ENCODE results near the gene GFPT2. TPM values are rescaled to one million over a fixed set of nuclear protein-coding genes. Genes with fewer than 3 reads are reported as not detected.
A peak's percentile ranks its signal among the peaks of the same experiment; 100 is the strongest.

The GFPT2 gene
- total RNA-seq, 2 donors from 2014 or later, result 27.3 to 44.5 TPM

DNA sequence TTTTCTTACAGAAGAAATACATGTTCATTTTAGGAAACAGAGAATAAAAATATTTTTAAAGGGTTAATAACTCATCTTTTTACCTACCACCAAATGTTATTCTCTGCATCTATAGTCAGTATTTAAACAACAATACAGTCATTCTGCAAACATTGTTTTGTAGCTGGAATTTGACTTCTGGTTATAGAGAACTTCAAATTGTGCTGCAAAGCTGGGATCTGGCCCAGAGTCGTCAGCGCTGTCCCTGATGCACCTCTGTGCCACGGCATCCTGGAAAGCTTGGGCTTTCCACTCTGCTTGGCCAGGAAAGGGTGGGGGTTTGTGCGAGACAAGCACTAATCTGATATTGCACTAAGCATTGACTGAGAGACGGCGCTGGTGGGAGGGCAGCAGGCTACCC lies 5.0 kb upstream of the GFPT2 start:
- no peak for ATAC-seq
- DNase-seq, result no peak
- intact Hi-C loops (cut with DNase I), result no loop called here

DNA sequence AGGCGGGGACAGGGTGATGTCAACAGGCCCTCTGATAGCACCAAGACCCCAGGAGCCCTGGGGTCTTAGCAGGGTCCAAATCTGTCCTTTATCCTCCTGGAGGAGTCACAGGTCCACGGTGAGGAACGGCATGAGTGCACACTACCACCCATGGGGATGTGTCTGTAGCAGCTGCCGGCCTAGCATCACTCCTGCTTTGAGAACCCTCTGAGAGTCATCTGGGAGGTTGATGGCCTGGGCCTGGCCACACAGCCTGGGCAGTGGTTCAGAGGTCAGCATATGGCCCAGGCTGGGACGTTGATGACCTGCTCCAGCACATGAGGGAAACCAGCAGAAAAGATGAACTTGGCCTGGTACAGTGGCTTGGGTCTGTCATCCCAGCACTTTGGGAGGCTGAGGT lies 1.8 kb upstream of the GFPT2 start:
- no peak for ATAC-seq
- no peak for DNase-seq
- intact Hi-C loops (cut with DNase I), result no loop called here

DNA sequence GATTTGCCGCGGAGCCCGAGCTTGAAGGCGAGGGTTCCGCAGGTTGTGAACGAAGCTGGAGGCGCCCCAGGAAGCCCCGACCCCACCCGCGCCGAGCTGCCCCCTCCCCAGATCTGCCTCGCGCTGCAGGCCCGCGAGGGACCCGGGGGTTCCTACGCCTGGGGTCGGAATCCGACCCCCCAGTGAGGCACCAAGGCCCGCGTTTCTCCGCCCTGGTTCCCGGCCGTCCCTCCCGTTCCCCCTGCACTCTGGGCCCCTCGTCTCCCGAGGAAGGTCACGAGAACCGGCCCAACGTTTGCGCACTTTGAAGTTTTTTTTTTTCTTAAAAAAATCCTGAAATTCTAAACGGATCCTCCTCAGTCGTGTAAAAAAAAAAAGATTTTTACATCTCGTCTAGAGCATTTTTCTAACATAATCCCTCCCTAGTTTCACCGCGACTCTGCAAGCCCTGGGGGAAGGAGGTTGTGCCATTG lies 880 bp upstream of the GFPT2 start:
- ATAC-seq (no peak), DNase-seq (no peak)
- intact Hi-C loops (cut with DNase I), result no loop called here

DNA sequence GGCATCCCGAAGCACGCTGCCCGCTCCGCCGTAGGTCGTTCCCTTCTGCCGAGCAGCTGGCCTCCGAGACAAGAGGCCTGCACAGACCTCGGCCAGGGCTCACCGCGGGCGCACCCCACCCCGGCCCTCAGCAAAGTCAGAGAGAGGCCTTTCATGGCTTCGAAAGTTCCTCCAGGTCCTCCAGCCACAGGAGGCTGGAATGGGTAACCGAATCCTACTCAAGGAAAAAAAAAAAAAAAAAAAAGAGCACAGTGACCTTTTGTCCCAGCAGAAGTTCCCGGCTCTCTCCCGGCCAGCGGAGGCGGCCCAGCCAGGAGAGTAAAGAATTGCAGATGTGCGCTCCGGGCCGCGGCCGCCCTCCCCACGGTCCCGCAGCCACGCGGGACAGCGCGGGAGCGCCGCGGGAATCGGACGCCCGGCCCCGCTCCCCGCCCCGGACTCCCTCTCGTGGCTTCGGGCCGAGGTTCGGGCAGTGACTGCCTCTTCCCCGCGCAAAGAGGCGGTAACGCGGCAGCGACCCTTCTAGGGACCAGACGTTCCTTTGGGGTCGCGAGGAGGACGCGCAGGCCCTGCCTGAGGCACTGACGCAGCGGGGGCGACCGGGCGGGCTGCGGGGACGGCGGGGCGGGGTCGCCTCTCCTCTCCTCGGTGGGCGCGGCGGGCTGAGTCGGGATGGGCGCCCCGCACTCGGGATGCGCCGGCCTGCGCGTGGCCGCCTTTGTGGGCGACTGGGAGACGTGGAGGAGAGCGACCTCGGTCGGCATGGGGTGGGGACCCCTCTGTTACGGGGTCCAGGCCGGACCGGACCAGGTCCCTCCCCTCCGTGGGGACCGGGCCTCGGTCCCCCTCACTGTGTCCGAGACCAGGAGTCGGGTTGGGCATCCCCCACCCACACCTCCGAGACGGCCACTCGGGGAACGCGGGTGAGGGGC lies 754 bp downstream of the GFPT2 start:
- ATAC-seq, result peak; percentile 12 to 31
- DNase-seq, result no peak
- intact Hi-C loops (cut with DNase I), result no loop called here

DNA sequence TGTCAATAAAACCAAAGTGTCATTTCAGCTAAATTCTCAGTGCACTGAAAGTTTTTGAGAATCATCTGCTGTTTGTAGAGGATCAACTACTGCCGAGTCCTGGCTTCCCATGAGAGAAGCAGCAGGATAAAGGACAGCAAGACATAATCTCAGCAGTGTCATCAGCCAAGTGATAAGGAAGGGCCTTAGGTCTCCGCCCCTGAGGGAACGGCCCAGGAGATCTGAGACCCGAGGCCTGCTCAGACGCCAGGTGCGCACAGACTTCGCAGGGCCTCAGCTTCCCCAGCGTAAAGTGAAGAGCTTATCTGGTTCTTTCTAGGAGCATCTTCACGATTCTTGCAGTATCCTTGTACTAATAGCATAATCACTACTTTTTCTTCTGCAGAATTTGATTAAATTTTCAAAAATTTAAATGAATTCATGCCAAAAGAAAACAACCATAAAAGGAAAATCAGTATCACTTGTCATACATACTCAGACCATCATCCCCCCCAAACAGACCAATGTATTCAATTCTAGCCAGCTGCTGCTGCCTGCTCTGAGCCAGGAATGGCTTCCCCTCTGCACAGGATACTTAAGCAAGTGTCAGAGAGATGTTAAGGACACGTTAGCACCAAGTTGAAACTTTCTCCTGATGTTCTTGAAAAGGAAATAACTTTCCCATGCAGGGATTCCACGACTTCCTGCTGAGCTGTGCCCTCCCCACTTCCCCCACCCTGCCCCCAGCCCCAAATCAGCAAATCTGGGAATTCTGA lies 2.2 kb downstream of the GFPT2 start:
- ATAC-seq, result no peak
- no peak for DNase-seq
- intact Hi-C loops (cut with DNase I), result no loop called here

DNA sequence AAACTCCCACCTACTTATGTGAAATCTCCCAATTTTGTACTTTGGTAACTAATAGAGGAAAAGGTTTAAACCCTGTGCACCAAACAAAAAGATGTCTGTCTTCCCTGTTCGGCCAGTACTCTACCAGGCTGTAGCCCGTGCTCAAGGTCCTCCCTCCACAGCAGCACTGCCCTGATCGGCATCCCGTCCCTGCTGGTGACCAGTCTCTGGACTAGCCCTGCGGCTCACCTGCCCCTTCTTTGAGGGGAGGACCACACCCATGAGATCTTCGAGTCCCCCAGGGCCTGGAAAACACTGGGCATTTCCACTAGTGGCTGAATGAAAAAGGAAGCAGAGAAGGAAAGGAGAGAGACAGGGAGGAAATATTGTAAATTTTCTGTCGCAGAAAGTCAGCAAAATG lies 2.8 kb downstream of the GFPT2 start:
- intact Hi-C loops (cut with DNase I), result no loop called here
- DNase-seq, result no peak
- no peak for ATAC-seq

DNA sequence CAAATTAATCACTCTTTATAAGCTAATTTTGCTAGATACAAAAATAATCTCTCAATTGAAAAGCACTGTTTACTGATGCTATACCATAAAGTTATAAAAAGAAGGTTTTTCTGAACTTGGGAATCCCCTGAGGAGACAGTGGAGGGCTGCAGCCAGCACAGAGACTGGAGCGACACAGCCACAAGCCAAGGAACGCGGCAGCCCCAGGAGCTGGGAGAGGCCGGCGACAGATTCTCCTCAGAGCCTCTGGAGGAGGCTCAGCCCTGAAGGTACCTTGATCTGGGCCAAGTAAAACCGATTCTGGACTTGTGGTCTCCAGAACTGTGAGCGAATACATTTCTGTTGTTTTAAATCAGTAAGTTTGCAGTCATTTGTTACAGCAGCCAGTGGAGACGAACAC lies 3.7 kb downstream of the GFPT2 start:
- ATAC-seq, result no peak
- DNase-seq, result no peak
- intact Hi-C loops (cut with DNase I), result no loop called here

DNA sequence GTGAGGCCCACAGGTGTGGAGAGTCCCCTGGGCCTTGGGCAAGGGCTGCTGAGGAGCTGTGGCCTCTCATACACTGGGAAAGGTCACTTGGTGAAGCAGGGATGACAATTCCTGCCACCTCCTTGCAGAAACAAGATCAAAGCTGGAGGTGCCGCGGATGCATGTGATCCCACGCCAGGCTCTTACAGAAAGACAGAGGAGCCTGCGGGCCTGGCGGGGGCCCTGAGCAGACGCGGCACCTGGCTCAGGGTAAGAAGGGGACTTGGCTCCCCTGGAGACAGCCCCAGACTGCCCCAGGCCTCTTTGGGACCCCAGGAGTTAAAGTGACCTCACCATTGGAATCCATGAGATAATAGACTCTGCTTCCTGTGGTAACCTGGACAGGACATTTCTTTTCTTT lies 4.8 kb downstream of the GFPT2 start:
- intact Hi-C loops (cut with DNase I), result no loop called here
- DNase-seq, result no peak
- ATAC-seq, result no peak

DNA sequence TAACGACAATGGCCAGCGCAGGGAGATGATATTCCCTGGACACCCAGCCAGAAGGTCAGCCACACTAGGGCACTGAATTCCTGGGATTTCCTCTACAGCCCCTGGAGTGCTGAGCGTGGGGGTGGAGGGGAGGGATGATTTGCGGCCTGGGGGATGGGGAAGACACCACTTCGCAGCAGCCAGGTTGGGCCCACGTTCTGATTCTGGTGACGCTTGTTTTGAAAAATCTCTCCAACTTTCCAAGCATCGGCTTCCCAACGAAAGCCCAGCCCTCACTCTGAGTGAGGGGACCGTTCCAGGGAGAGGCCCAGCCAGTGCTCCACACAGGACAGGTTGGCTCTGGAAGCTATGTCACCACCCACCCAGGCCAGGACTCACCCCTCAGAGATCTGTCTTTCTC lies 5.4 kb downstream of the GFPT2 start:
- ATAC-seq, result no peak
- intact Hi-C loops (cut with DNase I), result no loop called here
- no peak for DNase-seq

DNA sequence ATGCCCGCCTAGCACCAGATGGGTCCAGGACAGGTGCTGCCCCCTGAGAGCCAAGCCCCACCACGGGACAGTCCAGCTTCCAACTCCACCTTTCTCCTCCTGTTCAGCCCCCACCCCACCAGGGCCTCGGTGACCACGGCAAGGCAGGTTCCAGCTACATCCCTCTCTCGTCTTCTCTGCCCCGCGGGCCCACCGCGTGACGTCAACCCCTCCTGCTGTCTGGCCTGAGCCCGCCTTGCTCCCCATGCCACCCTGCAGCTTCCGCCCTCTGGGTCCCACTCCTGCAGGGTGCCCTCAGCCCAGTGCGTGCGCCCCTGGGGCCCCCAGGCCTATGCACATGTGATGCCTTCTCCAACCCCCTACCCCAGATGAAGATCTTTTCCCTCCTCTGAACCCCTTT lies 6.8 kb downstream of the GFPT2 start:
- no peak for DNase-seq

DNA sequence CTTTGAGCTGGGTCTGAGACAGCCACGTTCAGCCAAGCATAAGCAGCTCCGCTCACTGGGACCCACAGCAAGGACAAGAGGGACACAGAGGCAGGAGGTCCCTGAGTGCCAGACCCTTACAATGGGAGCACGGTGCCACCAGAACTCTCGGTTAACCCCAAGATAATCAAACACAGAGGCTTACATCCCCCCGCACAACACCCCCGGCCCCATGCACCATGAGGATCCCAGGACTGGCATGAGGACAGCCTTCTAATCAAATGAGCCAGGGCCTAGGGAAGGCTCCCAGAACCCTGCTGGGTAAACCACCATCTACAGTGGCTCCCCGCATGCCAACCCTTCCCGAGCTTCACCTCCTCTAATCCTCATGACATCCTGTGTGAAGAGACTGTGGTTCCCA lies 7.4 kb downstream of the GFPT2 start:
- no peak for ATAC-seq
- DNase-seq, result no peak
- intact Hi-C loops (cut with DNase I), result no loop called here

More for the DNA sequence above, 6.8 kb downstream of the GFPT2 start:
- no peak for ATAC-seq
- intact Hi-C loops (cut with DNase I), result no loop called here

DNA sequence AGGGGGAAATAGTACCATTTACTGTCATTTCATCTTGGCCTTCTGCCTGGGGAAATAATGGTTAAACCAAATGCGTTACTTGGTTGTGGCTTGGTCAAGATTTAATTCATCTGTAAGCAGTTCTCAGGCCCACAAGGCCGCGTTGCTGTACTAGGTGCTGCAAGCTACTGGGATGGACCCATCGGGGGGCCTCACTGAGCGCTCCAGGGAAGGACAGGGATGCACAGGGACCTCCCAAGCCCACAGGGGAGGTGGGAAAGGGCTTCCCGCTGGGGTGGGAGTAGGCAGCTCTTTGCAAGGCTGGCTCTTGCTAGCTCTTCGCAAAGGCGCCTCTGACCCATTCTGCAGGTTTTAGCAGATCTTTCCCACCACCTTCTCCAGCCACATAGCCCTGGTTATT lies 8.0 kb downstream of the GFPT2 start:
- intact Hi-C loops (cut with DNase I), result no loop called here
- no peak for ATAC-seq
- DNase-seq, result no peak

DNA sequence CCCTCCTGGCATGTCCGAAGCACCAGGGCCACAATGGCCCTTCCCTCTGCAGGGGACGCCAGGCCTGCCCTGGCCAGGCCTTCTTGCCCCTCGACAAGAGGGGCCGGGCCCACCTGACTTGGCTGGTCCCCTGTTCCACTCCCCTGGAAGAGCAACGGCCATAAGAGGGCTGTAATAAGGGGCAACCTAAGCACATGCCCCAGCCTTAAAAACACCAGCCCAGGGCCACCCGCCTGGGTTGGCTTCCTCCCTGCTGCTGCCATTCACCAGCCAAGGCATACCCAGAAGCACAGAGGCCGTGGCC lies 8.5 kb downstream of the GFPT2 start:
- intact Hi-C loops (cut with DNase I), result no loop called here
- ATAC-seq (no peak), DNase-seq (no peak)

DNA sequence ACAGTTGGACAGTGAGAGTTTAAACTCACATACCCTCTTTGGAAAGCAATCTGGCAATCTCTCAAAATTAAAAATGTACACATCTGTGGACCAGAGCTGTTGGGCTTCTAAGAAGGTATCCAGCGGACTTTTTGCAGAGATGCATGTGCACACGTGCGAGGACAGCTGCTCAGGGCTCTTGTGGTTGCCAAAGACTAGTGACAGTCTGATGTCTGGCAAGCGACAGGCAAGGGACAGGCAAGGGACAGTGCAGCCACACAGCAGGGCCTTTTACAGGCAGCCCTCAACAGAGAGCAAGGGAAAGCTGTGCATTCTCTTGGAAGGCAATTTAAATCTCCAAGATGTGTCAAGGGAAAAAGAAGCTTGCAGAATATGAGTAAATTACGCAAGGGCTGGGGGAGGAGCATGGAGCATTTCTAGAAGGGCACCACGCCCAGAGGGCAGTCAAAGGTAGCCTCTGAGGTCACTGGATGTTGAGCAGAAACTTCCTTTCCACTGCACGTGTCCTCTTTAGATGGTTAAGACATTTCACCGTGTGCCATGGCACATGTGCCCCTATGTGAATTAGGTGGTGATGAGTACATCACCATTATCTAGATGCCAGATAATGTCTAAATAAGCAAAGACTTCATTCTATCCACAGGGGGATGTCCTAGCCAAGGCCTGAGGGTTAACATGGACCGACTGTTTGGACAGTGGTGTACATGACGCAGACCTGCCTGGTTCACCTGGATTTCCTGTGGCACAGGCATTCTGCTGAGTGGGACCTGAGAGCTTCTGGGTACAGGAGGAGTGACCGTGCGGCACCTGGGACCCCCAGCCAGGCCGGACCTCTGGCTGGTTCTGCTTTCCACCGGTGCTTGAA lies 9.1 kb downstream of the GFPT2 start:
- ATAC-seq (peak; percentile 23 to 36), DNase-seq (peak; percentile 8)
- intact Hi-C loops (cut with DNase I), result no loop called here

DNA sequence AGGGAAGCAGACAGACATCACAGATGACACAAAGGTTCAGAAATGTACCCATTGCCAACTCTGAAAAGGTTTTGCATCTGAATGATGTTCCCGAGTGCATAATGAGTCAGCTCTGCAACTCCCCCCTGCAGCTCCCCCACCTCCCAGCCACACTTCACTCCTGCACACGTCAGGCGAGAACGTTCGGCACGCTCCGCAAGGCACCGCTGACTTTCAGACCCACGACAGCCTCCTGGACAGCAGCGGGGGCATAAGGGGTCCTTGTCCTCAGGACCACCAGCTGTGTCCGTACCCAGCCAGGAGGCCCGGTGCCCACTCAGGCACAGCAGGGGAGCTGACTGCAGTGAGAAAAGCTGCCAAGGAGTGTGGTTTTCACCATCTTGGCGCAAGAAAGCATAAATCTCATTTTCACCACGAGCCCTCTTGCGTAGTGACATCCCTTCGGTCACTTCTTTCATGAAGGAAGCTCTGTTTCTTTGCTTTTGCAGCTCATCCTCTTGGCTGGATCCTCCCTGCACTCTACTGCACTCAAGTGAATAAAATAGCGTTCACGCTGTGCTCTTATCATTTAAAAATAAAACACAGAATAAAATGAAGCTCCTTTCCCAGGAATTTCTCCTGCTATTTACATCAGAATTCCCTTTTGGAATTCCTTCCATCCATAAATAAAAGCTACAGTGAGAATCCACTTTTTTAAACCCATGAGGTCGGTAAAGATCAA lies 9.9 kb downstream of the GFPT2 start:
- intact Hi-C loops (cut with DNase I), result no loop called here
- peak in 1 of 2 donors; percentile 38 for ATAC-seq
- DNase-seq, result peak; percentile 33

DNA sequence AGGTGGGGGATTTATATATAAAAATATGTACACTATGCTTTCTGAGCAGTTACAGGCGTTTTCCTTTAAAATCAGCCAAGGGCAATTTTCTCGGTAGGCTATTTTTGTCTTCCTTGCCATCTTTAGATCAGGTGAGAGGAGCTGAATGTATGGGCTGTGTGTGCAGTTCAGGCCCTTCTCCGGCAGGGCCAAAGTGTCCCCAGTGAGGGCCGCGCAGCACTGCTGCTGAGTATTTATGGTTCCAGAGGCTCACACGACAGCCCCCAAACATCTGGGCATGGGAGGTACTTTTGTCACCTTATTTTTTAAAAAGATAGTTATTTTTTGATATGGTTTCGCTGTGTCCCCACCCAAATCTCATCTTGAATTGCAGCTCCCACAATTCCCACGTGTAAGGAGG lies 11.5 kb downstream of the GFPT2 start:
- intact Hi-C loops (cut with DNase I), result no loop called here
- no peak for DNase-seq
- ATAC-seq, result no peak

DNA sequence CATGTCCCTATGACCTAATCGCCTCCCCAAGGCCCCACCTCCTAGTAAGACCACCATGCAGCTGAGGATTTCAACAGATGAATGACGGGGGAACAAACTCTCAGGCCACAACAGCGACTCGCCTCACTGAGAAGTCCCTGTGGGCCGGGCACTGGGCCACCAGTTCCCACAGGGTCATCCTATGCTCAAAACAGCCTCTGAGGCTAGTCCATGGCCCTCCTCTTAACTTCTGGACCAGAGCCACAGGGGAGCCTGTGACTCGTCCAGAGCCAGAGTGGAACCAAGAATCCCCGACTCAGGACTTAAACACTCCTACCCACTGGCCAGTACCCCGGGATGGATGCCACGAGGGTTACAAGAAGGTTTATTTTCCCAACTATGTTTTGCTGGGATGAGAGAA lies 12.3 kb downstream of the GFPT2 start:
- DNase-seq (no peak), ATAC-seq (no peak)
- intact Hi-C loops (cut with DNase I), result no loop called here

DNA sequence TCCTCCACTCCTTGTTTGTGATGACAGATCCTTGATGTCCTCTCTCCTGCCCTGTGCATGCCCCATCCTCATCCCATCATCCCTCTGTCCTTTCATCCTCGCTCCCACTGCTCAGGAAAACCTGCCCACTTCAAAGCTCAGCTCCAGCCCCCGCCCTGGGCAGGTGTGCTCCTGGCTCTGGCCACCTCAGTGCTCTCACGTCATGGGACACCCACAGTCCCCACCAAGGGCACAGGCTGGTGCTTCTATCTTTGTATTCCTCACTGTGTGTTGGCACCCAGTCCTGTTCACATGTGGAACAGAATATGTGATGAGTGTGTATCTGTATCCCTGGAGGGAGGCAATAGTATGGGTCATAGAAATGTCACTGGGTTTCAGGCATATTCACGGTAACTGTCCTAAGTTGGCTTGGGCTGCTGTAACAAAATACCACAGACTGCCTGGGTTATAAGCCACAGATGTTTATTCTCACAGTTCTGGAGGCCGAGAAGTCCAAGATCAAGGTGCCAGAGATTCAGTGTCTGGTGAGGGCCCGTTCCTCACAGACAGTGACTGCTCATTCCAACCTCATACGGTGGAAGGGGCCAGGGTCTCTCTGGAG lies 13.5 kb downstream of the GFPT2 start:
- no peak for DNase-seq
- ATAC-seq, result no peak
- intact Hi-C loops (cut with DNase I), result no loop called here

Data from left cardiac atrium (tissue), 4 donors.